Activated T-cell treated with anti-CD3 and anti-CD28 coated beads for 4 hours (primary cell): ENCODE measurements around the gene FMNL2.

Experiments used
- DNase-seq: peaks from one replicate; pipeline ENCODE4 v3.0.0-alpha.2; 2020

FMNL2 gene

DNA sequence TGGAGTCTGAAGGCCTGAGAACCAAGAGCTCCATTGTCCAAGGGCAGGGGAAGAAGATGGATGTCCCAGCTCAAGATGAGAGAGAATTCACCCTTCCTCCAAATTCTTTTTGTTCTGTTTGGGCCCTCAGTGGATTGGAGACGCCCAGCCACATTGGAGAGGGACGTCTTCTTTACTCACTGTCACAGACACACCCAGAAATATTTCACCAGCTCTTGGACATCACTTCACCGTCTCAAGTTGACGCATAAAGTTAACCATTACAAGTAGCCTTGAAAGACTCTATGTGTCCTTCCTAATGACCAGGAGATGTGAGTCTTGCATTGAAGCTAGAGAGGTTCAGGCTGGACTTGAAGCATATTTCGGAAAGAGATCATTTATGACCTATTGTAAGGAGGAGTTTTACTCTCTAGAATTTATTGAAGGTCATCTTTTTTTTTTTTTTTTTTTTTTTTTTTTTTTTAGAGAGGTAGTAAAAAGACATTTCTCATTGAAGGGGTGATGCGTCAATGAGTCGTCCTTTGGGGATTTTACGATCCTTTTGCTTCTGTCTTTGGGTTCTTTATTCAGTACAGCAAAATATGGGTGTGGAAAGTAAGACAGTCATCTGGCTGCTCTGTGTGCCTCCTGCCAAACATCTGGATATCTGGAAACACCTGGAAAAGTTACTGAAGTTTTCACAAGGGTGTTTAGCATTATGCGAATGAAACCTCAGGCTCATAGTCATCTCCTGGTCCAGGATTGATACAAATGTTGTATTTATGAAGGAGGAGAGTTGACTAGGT lies 264.2 kb downstream of the FMNL2 start:
- no peak for DNase-seq

- DNase-seq, result no peak
Measured at GRCh38 chr2:152600051-152600657, 265.2 kb downstream of the FMNL2 start.

DNA sequence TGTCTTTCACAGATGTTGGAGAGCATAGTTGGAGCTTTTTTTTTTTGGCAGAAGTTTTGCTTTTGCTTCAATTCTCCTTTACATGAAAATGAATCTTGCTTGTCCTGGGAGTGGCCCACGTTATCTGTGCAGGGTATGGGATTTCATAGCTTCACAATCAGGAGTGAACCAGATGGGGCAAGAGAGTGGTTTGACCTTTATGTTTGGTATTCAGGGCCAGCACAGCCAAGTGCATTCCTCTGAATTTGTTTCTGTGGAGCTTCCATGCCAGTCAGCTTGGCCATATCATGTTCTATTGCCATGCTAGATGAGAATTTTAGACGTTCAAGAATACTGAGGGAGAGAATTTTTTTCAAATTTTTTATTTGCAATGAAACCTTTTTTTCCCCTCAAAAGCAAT lies 265.7 kb downstream of the FMNL2 start:
- no peak for DNase-seq

GRCh38 chr2:152602750-152603149 lies 267.8 kb downstream of the FMNL2 start:
- no peak for DNase-seq

DNA sequence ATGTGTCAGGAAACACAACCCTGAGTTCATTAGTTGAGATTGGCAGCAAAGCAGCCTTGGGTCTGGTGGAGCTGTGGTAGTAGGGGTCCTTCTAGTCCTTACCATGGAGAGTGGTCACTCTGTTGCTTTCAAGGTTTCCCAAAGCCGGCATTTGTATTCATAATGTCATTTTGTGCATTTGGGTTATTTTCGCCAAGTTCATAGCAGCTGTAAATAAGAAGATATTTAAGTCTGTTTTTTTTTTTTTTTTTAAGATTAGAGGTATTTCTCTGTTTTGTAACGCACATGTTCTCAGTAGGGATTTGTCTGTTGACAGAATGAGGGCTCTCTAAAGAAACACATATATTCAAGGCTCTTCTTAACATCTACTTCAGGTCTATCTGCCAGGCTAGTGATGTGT lies 268.2 kb downstream of the FMNL2 start:
- DNase-seq, result no peak

- no peak for DNase-seq
Measured at GRCh38 chr2:152606081-152606480, 271.1 kb downstream of the FMNL2 start.

DNA sequence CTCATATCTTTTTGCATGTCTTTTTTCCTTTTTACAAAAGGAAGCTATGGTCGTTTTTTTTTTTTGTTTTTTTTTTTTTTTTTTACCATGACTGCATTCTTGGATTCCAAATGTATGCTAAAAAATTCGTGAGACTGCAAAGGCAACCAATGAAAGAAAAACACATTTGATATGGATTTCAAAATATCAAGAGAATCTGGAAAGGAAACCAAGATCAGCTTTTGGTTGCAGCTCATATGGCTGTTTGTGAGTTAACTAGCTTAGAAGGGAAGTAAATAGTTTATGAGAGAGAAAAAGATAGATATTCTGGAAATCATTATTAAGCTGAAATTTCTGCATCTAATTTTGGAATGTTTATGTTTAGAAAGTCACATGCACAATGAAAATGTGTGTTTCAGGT lies 272.0 kb downstream of the FMNL2 start:
- DNase-seq, result no peak

DNA sequence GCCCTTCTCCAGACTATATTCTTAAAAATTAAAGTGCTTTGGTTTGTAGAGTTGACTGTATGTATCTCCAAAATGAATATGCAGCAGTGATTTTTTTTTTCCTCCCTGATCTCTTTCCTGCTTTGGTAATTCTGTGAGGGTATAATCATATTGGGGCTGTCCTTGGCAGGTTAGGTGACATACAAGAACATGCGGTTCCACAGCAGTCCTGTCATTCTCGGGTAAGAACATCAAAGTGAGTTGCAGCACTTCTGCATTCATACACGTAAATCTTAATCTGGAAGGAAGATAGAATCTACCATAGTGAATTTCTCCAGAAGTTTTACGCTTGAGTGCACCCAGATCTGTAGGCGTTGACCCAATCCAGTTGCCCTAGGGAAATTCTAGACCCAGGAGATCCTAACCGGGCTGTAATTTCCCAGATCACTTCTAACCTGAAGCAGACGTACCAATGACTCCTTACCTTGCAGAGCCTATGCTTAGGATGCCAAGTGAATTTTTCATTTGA lies 272.9 kb downstream of the FMNL2 start:
- DNase-seq, result no peak

DNA sequence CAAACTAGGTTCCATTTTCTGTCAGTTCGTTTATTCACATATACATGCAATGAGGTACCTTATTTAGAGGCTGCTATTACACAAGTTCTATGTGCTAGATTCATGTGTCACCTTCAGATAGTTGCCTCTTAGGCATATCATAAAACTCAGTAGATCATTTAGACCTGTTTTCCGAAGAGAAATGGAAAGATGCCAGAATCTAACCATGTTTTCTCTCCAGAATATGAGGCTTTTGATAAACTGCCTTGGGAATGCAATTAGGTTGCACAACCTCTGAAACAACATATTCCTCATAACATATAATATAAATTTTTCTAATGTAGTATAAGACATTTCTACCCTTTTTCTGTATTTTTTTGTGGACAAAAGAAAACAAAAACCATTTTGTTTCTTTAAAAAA lies 274.2 kb downstream of the FMNL2 start:
- DNase-seq, result no peak

- no peak for DNase-seq
Measured at GRCh38 chr2:152609699-152610098, 274.7 kb downstream of the FMNL2 start.

DNA sequence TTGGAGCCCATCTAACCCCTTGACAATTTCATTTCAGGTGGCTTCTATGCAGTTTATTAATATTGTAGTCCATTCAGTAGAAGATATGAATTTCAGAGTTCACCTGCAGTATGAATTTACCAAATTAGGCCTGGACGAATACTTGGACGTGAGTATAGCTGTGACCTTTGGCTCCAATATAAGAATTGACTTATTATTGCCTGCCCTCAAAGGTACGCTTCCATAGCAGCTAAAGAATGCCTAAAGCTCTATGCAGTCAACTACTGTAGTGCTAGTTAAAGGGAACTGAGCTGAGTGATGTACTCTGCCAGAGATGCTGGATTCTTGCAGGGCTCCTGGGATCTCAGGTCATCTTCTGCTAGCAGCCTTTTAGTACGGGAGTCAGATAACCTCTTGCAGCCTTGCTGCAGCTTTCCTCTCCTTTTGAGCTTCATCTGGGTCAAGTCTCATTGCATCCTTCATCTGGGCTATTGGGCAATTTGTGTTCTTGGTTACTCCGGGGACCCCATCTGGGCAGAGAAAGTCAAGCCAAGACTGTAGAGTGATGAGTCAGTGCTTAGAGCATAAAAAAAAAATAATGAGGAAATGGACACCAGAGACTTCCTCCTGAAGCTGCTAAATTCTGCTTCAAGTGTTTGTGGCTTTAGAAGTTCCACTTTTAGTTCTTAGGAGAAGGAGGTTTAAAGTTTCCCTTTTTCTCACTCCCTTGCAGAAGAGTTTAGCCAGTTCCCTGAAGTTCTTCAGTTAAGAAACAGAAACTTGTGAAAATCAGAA lies 276.7 kb downstream of the FMNL2 start:
- DNase-seq, result no peak

DNA sequence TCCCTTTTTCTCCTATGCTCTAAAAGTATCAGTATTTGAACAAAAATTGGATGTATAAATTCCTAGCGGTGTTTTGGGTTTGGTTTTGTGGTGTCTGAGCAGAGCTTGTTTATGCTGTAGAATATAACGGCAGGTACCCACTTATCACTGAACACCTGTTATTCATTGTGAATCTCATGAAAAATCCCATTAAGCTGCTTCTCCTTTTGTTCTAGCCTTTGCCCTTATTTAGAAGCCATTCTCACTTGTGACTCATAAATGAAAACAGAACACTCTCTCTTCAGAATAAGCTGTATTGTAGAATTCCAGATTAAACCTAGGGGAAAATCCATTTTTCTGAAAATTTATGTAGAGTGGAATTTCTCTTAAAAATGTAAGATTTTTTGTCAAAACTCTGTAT lies 278.3 kb downstream of the FMNL2 start:
- no peak for DNase-seq

DNA sequence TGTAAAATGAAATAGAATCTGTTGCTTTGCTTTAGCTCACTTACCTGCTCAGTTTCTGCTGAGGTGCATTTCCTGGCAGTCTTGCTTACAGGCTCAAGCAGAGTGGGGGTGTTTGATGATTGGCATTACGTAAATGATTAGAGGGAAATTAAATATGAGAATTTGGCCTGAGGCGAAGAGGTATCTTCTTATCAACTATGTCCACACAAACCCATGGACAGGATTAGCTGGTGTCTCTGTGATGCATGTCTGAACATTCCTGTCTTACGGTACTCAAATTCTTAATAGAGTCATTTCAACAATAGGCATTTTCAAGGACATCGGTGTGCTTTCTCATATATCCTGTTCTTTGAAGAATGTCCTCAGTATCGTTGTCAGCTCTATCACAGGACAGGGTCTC lies 280.2 kb downstream of the FMNL2 start:
- DNase-seq, result no peak

GRCh38 chr2:152617456-152618192 lies 282.6 kb downstream of the FMNL2 start:
- no peak for DNase-seq

GRCh38 chr2:152618193-152618564 lies 283.2 kb downstream of the FMNL2 start:
- DNase-seq, result no peak

- DNase-seq, result no peak
Measured at GRCh38 chr2:152620208-152620607, 285.2 kb downstream of the FMNL2 start.

- DNase-seq, result no peak
Measured at GRCh38 chr2:152620985-152621384, 286.0 kb downstream of the FMNL2 start.

- no peak for DNase-seq
Measured at GRCh38 chr2:152622219-152622618, 287.2 kb downstream of the FMNL2 start.

DNA sequence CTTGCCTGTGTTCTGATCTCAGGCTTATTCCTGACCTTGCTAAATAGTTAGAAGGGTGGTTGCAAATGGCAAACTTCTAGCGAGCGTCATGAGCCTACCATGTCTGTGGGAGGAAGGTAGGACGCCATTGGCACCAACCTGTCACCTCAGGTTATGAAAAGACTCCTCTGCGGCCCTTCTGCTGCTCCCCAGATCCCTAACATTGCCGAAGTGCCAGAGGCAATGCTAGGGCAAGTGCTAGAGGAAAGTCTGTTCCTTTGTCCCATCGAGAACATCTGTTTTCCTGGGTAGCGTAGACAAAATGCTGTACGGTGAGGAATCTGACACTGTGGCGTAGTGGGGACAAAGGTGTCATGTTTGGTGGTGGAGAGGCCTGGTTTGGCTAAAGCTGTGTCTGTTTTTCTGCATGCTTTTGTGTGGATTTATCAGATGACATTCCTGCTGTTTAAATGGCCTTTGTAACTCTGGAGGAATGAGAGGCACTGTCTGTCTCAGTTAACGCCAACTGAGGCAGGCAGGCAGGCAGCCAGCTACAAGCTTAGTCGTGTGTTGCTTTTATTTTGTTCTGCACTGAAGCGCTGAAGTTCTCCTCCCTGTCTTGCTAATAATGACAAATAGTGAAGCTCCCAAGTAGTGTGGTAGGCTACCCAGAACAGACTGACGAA lies 288.2 kb downstream of the FMNL2 start:
- no peak for DNase-seq

- no peak for DNase-seq
Measured at GRCh38 chr2:152623775-152624174, 288.8 kb downstream of the FMNL2 start.

- DNase-seq, result no peak
Measured at GRCh38 chr2:152624805-152625204, 289.8 kb downstream of the FMNL2 start.

GRCh38 chr2:152626911-152627339 lies 292.0 kb downstream of the FMNL2 start:
- DNase-seq, result no peak
